Omental fat pad (tissue), 4 donors: ENCODE measurements around the gene ZNF787. TPM values are rescaled to one million over a fixed set of nuclear protein-coding genes. Genes with fewer than 3 reads are reported as not detected.

ENCODE experiments used
- ATAC-seq: fragments of 150-250 bp; one replicate; pipeline ENCODE4 v1.9.1; 2016; ENCODE audit warnings: mild to moderate bottlenecking, moderate library complexity; ENCODE audit not compliant: low FRiP score
- DNase-seq: peaks from one replicate; pipeline ENCODE4 v3.0.0-alpha.2; 2019; ENCODE audit warnings: low spot score
- total RNA-seq, 4 donors: library from RNA; depleted of rRNA; stranded (reverse); fragments of >200 nt; gene quantifications; one replicate each; pipeline ENCODE4 v1.1.0, GENCODE V29; 2016
- TF ChIP-seq, protein P1 (sequence below), 3 donors: fragments of 450-650 bp; IDR thresholded peaks; one replicate each; pipeline ENCODE4 v1.5.1; 2016 to 2017; ENCODE audit warnings: antibody characterized with exemption in 3 of 3, mild to moderate bottlenecking in 3 of 3, moderate library complexity in 2 of 3

ZNF787 gene
- total RNA-seq, 4 donors from 2014 or later = 10.9 to 18.6 (median 12.0) TPM

DNA sequence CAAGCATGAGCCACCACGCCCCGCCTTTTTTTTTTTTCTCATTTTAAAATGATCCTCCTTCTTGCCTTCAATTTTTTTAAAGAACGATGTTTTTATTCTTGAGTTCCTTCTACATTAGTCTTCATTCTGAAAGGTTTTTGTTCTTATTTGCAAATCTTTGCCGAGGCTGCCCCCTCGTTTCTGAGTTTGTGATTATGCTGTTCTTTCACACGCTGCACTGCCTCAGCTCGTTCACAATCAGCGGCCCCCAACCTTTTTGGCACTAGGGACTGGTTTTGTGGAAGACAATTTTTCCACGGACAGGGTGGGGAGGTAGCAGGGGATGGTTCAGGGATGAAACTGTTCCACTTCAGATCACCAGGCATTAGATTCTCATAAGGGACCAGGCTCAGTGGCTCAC, 26.6 kb downstream of the ZNF787 start:
- TF ChIP-seq, protein P1, sequence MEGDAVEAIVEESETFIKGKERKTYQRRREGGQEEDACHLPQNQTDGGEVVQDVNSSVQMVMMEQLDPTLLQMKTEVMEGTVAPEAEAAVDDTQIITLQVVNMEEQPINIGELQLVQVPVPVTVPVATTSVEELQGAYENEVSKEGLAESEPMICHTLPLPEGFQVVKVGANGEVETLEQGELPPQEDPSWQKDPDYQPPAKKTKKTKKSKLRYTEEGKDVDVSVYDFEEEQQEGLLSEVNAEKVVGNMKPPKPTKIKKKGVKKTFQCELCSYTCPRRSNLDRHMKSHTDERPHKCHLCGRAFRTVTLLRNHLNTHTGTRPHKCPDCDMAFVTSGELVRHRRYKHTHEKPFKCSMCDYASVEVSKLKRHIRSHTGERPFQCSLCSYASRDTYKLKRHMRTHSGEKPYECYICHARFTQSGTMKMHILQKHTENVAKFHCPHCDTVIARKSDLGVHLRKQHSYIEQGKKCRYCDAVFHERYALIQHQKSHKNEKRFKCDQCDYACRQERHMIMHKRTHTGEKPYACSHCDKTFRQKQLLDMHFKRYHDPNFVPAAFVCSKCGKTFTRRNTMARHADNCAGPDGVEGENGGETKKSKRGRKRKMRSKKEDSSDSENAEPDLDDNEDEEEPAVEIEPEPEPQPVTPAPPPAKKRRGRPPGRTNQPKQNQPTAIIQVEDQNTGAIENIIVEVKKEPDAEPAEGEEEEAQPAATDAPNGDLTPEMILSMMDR (IDR thresholded peaks at IDR 0.05) = no peak
- ATAC-seq = no peak
- no peak for DNase-seq

DNA sequence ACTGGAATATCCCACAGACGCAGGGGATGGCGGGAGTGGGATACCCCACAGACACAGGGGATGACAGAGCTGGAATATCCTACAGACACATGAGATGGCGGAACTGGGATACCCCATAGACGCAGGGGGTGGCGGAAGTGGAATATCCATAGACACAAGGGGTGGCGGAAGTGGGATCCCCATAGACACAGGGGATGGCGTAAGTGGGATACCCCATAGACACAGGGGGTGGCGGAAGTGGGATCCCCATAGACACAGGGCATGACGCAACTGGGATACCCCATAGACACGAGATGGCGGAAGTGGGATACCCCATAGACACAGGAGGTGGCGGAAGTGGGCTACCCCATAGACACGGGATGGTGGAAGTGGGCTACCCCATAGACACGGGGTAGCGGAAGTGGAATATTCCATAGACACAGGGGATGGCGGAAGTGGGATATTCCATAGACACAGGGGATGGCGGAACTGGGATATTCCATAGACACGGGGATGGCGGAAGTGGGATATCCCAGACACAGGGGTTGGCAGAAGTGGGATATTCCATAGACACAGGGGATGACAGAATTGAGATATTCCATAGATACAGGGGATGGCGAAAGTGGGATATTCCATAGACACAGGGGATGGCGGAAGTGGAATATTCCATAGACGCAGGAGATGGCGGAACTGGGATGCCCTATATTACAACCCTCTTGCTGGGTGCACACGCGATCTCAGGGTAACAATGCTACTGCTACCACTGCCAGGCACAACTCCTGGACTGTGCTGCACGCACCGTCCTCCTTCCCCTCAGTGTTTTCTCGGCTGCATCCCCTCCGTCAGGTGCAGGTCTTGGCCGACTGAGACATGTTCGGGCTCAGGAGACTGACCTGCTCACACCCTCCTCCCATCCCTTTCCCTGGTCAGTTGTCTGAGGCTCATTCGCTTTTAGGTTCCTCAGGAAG, 28.1 kb downstream of the ZNF787 start:
- ATAC-seq = no peak
- TF ChIP-seq, protein P1 (IDR thresholded peaks at IDR 0.05) = no peak
- DNase-seq = no peak

DNA sequence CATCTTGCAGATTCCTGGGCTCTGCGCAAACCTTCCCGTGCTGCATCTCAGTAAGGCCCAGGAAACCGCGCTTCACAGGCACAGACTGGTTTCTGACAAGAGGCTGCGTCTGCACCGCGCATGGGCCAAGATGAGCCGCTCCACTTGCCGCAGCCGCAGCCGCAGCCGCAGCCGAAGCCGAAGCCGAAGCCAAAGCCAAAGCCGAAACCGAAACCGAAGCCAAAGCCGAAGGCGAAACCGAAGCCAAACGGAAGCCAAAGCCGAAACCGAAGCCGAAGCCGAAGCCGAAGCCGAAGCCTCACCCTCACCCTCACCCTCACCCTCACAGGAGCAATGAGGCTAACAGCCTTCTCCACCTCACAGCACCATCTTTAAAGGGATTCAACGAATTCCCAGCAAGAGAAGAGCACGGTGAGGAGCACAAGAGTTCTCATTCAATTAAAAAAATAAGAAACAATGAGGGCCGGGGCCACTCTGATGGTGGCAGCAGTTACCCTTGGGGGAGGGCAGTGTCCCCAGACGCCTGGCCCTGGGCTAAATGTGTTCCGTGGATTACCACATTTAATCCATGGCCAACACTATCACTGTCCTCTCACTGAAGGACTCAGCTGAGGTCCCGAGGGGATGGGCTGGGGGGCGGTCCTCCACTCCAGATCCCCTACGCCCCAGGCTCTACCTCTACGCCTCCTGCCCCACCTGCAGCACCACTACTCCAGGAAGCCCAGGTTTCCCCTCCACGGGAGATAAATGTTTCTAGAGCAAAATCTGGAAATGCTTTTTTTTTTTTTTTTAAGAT, 29.1 kb downstream of the ZNF787 start:
- DNase-seq = no peak
- TF ChIP-seq, protein P1 (IDR thresholded peaks at IDR 0.05) = no peak
- ATAC-seq = no peak

DNA sequence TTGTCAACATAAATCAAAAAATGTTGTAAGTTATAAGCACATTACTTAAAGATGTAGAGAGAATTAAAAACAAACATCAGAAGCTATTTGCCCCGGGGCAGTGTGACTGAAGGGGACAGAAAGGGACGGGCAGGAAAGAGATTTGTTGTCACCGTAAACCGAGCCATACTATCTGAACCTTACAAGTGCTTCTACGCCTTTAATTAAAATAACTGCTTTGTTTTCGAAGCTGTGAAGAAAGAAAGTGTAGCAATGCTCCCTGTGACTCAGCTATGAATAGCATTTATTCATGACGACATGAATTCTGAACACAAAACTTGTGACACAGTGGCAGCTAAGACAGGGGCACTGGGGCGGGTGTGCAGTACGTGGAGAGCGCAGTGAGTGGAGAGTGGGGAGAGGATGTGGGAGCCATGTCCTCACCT, 30.0 kb downstream of the ZNF787 start:
- DNase-seq (no peak), ATAC-seq (peak; percentile 51)
- TF ChIP-seq, protein P1 (IDR thresholded peaks at IDR 0.05) = no peak

DNA sequence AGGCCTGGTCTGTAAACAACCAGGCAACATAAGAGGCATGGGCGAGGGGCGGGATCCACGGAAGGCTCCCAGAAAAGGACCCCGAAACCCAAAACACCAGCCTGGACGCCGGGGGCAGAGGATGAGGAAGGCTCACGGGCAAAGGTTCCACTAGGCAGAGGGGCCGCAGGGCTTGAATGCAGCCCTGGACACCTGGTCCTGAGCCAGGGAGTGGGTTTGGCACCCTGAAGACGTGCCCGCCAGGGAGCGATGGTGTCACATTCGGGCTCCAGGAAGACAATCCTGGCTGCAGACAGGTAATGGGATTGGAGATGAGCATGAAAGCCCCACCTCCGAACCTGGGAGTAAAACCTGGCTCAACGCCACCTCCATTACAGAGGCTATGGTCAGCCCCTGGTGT, 31.8 kb downstream of the ZNF787 start:
- no peak for ATAC-seq
- DNase-seq = no peak
- TF ChIP-seq, protein P1 (IDR thresholded peaks at IDR 0.05) = no peak

DNA sequence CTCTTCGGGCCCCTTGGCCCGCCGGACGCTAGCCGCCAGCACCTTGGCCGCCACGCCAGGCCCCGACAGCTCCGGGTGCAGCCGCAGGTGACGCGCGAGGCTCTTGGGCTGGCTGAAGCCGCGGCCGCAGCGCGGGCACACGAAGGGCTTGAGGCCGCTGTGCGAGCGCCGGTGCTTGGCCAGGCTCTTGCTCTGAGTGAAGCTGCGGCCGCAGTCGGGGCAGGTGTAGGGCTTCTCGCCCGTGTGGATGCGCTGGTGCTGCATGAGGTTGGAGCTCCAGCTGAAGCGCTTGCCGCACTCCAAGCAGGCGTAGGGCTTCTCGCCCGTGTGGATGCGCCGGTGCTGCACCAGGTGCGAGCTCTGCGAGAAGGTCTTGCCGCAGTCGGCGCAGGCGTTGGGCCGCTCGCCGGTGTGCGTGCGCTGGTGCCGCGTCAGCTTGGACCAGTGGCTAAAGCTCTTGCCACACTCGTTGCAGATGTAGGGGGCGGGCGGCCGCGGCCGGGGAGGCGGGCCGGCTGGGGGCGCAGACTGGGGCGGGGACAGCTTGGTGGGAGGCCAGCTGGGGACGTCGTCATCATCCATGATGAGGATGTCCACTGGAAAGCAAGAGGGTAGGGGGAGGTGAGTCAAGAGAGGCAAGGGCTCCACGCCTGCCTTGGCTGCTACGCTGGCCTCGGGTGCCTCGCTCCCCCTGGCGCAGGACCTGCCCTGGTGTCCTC, 32.4 kb downstream of the ZNF787 start:
- TF ChIP-seq, protein P1 (IDR thresholded peaks at IDR 0.05) = no peak
- DNase-seq = no peak
- no peak for ATAC-seq
